Activated CD8-positive, alpha-beta memory T cell treated with anti-CD3 and anti-CD28 coated beads, Interleukin-2, amount 50 U/mL, for 4 hours (primary cell): ENCODE measurements around the gene KDSR.
A peak's percentile ranks its signal among the peaks of the same experiment; 100 is the strongest.

ENCODE experiments used
- DNase-seq: peaks from one replicate; pipeline ENCODE4 v3.0.0-alpha.2; 2020

Gene KDSR

GRCh38 chr18:63319383-63320122 lies 47.5 kb downstream of the KDSR start, which contains the start of gene BCL2:
Gene BCL2 (minus strand): TSS chr18:63319769.
- no peak for DNase-seq

- DNase-seq = no peak
Measured at GRCh38 chr18:63318889-63319382, 48.1 kb downstream of the KDSR start.

GRCh38 chr18:63317982-63318888 lies 48.8 kb downstream of the KDSR start:
- DNase-seq = peak; percentile 83

- DNase-seq = no peak
Measured at GRCh38 chr18:63317556-63317946, 49.5 kb downstream of the KDSR start.

DNA sequence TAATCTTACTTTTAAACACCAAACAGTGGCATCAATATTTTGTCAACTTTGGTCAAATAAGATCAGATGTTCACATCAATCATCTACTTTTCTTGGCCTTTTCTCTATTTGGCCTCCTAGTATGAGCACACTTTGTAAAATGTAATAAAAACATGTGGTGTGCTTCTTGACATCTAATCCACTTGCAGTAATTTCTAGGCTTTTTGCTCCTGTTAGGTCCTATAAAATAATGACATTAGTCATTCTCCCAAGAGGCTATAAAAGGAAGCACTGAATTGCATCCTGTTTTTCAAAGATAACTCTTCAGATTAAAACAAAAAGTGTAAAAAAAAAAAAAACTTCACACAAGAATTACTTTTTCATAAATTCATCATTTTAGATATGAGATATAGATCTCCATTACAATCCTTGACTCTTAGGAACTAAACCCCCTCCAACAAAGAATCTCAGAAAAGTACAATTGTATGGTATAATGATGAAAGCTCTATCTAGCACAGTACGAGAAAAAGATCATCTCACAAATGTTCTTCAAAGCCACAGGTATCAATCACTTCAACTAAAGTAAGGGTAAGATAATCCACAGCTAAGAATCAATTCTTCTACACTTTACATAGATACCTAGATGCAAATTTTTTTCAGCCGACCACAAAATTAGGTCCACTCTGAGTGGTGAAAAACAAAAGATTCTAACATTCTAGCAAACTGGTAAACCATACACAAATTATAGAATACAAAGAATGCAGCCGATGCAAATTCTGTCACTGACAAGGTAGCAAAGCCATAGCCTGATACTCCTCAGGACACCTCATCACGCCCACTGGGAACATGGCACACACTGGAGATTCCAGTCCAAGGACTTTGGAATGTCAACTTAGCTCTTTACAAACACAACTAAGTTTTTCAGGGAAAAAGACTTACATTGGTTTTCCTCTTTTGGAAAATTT lies 50.1 kb downstream of the KDSR start:
- DNase-seq = no peak

GRCh38 chr18:63315876-63316275 lies 51.1 kb downstream of the KDSR start:
- no peak for DNase-seq

GRCh38 chr18:63315131-63315662 lies 51.8 kb downstream of the KDSR start:
- DNase-seq = peak; percentile 25

- DNase-seq = no peak
Measured at GRCh38 chr18:63314062-63314790, 52.8 kb downstream of the KDSR start.

DNA sequence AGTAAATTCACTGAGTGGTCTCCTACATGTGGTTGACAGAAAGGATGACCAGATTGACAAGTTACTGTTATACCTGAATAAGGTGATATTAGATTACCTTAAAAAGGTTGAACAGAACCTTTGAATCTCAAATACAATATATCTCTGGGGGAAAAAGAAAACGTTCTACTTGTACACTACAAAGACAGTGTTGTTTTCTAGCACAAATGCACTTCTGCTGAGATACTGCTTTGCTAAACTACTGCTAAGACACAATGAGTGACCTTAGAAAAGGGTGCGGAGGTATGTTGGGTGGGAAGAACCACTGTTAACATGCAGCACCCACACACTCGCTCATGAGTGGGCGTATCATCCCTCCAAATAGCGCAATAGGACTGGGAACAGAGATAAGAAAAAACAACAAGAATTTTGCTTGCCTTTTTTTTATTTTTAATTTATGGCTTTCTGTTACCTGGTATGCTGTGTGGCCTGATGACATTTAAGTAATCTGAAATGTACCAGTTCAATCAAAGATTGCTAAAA lies 53.5 kb downstream of the KDSR start:
- no peak for DNase-seq

DNA sequence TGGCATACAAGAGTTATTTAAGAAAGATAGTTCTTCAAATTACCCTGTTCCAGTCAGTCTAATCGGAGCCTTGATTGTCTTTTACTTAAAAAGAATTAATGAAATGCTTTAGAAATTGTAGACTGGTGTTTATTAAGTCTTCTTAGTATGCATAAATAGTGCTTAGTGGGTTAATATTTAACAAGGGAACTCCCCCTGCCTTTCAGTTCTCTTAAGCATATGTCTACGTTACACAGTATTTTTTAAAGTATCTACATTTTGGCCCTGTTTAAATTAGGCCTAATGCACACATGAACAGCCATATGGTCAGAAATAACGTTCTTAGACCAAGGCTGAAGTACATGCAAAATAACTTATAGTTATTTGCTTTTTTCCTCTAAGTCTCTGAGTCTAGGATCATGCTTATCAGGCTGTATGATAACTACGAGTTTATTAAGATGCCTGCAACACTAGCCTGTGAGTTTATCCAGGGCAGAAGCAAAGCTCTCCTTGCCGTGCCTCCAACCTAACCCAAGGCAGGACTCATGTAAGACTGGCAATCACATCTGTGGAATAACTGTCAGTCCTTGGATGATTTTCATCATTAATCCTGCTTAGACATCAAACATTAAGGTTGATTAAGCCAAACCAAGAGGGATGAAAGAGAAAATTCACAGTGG lies 54.1 kb downstream of the KDSR start:
- no peak for DNase-seq

DNA sequence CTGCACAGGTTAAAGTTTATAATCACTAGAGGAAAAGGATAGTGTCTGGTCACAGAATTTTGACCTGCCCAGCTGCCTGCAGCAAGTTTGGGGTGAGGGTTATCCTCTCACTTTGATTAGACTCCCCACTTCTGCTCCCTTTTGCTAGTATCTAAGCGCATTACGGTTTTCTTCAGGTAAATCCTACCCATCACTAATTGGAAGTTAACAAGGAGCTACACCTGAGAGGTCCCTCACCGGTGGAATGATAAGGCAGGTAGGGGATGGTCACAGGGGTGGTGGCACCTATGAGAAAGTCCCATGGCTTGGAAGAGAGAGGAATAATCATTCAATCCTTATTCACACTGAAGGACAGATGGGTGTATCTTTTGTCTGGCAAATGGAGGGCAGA lies 55.0 kb downstream of the KDSR start:
- no peak for DNase-seq

DNA sequence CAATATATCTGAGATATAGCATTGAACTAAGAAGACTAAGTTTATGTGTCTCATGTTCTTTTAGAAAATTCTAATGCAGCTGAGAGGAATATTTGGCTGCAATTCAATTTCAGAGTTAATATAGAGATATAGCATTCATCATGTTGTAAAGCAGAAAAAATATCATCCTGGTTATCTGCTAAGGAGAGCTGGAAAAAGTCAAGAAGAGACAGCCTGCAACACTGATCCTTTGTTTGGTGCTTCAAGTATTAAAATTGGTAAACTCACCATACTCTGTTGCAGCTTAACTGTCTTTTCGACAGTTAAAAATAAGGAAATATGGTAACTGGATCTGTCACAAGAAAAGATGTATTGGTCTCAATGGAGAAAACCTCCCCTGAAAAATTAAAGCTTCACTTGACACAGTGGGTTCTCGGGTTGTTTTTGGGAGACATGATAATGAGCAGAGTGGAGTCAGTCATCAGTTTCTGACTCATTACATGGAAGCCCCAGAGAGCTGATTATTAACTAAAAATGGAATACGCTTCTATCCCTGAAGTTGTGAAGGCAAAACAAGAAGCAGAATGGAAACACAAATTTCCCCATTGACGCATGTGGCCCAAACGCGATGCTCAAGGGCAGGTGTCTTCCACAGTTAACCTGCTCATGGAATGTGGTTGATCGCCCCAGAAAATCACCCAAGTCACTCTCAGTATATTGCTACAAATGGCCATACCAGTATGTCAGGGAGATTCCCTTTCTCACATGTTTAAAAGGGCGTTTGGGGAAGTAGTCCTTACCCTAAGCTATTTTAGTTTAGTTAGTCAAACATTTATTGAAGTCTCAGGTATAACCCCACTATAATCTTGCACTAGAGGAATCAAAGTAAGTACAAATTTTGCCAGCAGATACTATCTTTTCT lies 55.6 kb downstream of the KDSR start:
- DNase-seq = no peak

- peak; percentile 50 for DNase-seq
Measured at GRCh38 chr18:63309422-63309821, 57.6 kb downstream of the KDSR start.

GRCh38 chr18:63307551-63308200 lies 59.3 kb downstream of the KDSR start:
- DNase-seq = no peak

- no peak for DNase-seq
Measured at GRCh38 chr18:63306819-63307550, 60.0 kb downstream of the KDSR start.

GRCh38 chr18:63306249-63306648 lies 60.8 kb downstream of the KDSR start:
- DNase-seq = no peak

DNA sequence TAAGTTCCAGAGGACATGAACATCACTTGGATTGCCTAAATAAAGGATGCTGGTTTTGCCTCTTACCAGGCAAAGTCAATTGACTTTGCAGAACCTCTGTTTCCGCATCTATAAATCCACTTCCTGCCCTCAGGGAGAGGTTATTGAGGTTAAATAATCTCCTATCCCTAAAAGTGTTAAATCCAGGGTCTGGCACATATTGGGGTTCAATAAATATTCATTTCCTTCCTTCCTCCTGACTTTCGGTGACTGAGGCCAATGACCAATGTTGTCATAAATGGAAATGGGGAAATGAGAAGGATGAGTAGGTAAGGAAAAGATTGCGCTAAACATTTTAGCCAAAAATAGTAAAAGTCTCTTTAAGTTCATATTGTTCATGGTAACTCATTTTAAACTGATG lies 63.5 kb downstream of the KDSR start:
- DNase-seq = no peak

DNA sequence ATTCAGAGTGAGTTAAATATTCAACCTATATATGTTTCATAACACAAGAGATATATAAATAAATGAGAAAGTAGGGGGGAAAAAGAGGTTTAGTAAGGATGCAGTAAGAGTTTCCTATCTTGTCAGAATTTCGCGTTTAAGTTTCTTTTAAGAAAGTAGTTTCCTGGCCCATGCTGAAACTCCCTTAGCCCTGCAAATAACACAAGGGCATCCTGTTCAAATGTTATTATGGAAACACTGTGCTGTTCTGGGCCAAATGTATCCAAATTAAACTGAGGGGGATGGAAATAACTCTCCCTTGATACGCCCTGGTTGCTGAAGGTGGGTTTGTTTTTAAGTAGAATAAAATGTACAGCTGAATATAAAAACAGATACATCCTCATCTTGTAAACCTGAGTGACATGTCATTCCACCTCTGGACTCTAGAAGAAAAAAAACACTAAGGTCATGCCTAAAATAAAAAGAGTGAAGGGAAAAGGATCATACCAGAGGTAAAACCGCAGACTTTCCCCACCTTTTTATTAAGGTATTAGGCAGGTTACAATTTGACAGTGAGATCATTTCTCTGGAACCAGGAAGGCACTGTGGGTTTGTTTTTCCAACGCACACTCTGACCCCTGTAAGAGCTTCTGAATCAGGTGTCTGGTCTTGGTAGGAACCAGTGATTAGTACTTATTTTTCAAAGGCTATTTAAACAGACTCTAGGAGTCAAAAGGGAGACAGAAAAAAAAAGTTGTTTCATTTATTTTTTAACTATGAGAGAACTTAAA lies 64.2 kb downstream of the KDSR start:
- no peak for DNase-seq
